GM18858 (cell line): Measurements from ENCODE around the gene UGP2.
"Not testable (repeated sequence)": the region's sequence is repeated elsewhere in the genome, so short reads cannot be mapped to it uniquely, and the experiment has no call there.

Experiments
- ATAC-seq: cut with Tn5 transposase; IDR thresholded peaks from one replicate; pipeline ENCODE4 v1.9.1; 2021; ENCODE audit not compliant: unreplicated experiment

Gene UGP2

GRCh38 chr2:63841254-63842022 lies at the start of gene UGP2:
Gene UGP2, plus strand, starts transcription at chr2:63841896. Its CDS starts 290 bp downstream, at chr2:63842186.
- ATAC-seq: peak; percentile 62

GRCh38 chr2:63792530-63792929 lies 49.2 kb upstream of the UGP2 start:
- ATAC-seq: no peak

GRCh38 chr2:63796366-63796765 lies 45.3 kb upstream of the UGP2 start:
- no peak for ATAC-seq

GRCh38 chr2:63796796-63797195 lies 44.9 kb upstream of the UGP2 start:
- ATAC-seq: no peak

- no peak for ATAC-seq
These were observed 40.2 kb upstream of the UGP2 start for GRCh38 chr2:63801455-63801854.

GRCh38 chr2:63805412-63805811 lies 36.3 kb upstream of the UGP2 start:
- ATAC-seq: no peak

- not testable (repeated sequence) for ATAC-seq
These were observed 33.7 kb upstream of the UGP2 start for GRCh38 chr2:63808036-63808435.

GRCh38 chr2:63808911-63809310 lies 32.8 kb upstream of the UGP2 start:
- ATAC-seq: not testable (repeated sequence)

- ATAC-seq: no peak
These were observed 30.6 kb upstream of the UGP2 start for GRCh38 chr2:63811063-63811462.

GRCh38 chr2:63811870-63812269 lies 29.8 kb upstream of the UGP2 start:
- ATAC-seq: not testable (repeated sequence)

GRCh38 chr2:63814114-63814513 lies 27.6 kb upstream of the UGP2 start:
- ATAC-seq: no peak

- ATAC-seq: no peak
These were observed 24.3 kb upstream of the UGP2 start for GRCh38 chr2:63817382-63817781.

- no peak for ATAC-seq
These were observed 23.4 kb upstream of the UGP2 start for GRCh38 chr2:63818271-63818670.

- ATAC-seq: no peak
These were observed 22.4 kb upstream of the UGP2 start for GRCh38 chr2:63819256-63819655.

- ATAC-seq: no peak
These were observed 21.7 kb upstream of the UGP2 start for GRCh38 chr2:63819765-63820717.

GRCh38 chr2:63820969-63821368 lies 20.7 kb upstream of the UGP2 start:
- ATAC-seq: no peak

GRCh38 chr2:63821396-63821795 lies 20.3 kb upstream of the UGP2 start:
- no peak for ATAC-seq

- ATAC-seq: no peak
These were observed 19.2 kb upstream of the UGP2 start for GRCh38 chr2:63822478-63822877.

- no peak for ATAC-seq
These were observed 13.9 kb upstream of the UGP2 start for GRCh38 chr2:63827749-63828148.

GRCh38 chr2:63831176-63831575 lies 10.5 kb upstream of the UGP2 start:
- ATAC-seq: no peak

GRCh38 chr2:63834401-63834800 lies 7.3 kb upstream of the UGP2 start:
- no peak for ATAC-seq

GRCh38 chr2:63837036-63837594 lies 4.6 kb upstream of the UGP2 start:
- no peak for ATAC-seq
